HL-60 (cell line): ENCODE measurements around the gene DOCK2.

Experiments used
- DNase-seq, 2 experiments: peaks; one replicate each; pipeline ENCODE4 v3.0.0-alpha.2; 2010 to 2020; ENCODE audit warnings: low read depth in 1 of 2, low spot score in 1 of 2
- H3K27ac ChIP-seq: fragments of 250-450 bp; sonication (Bioruptor Pico); replicated peaks from 2 replicates; pipeline ENCODE4 v1.5.1; 2020; ENCODE audit warnings: mild to moderate bottlenecking, moderate library complexity
- H3K27me3 ChIP-seq: fragments of 250-450 bp; sonication (Bioruptor Pico); 2 replicates; pipeline ENCODE4 v1.5.1; 2021; ENCODE audit warnings: mild to moderate bottlenecking, moderate library complexity; ENCODE audit not compliant: insufficient read depth, poor library complexity, severe bottlenecking
- H3K4me3 ChIP-seq: replicated peaks from 2 replicates; pipeline ENCODE4 v1.5.1; 2011; ENCODE audit warnings: mild to moderate bottlenecking, control low read depth, low read length; ENCODE audit not compliant: insufficient read depth
- GABPA ChIP-seq: IDR thresholded peaks from 2 replicates; pipeline ENCODE4 v1.6.1; 2012; ENCODE audit warnings: low read depth
- POLR2AphosphoS5 ChIP-seq: IDR thresholded peaks from 2 replicates; pipeline ENCODE4 v1.6.1; 2012; ENCODE audit warnings: low read depth
- SPI1 ChIP-seq: IDR thresholded peaks from 2 replicates; pipeline ENCODE4 v1.6.1; 2012; ENCODE audit warnings: low read depth, mild to moderate bottlenecking, borderline replicate concordance
- TF ChIP-seq, protein P1 (sequence below): IDR thresholded peaks from one replicate; pipeline ENCODE4 v1.5.1; 2011; ENCODE audit warnings: low read length, control low read depth, inconsistent platforms; ENCODE audit not compliant: insufficient read depth
- TF ChIP-seq, protein P2 (sequence below): IDR thresholded peaks from 2 replicates; pipeline ENCODE4 v1.6.1; 2012; ENCODE audit warnings: low read depth; ENCODE audit not compliant: insufficient replicate concordance

Gene DOCK2

DNA sequence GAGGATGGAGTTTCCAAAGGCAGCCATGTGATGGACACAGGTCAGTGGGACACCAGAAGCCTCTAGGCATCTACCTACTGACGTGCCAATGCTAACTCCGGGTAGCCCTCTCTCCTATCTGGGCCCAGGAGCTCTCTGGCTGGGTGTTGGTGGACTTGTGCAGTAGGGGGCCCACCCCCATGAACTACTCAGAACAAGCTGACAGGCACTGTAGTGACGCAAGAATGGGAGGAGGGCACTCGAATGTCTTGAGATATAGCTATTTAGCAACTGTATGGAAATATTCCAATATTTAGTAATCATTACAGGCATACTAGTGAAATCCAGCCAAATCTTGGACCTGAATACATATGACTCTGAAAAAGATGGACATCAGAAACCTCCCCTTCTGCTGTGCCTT lies 5.7 kb upstream of the DOCK2 start:
- H3K27ac ChIP-seq: no peak overlapping the region
- TF ChIP-seq SPI1 (no peak), GABPA (no peak), POLR2AphosphoS5 (no peak)
- TF ChIP-seq, protein P1, sequence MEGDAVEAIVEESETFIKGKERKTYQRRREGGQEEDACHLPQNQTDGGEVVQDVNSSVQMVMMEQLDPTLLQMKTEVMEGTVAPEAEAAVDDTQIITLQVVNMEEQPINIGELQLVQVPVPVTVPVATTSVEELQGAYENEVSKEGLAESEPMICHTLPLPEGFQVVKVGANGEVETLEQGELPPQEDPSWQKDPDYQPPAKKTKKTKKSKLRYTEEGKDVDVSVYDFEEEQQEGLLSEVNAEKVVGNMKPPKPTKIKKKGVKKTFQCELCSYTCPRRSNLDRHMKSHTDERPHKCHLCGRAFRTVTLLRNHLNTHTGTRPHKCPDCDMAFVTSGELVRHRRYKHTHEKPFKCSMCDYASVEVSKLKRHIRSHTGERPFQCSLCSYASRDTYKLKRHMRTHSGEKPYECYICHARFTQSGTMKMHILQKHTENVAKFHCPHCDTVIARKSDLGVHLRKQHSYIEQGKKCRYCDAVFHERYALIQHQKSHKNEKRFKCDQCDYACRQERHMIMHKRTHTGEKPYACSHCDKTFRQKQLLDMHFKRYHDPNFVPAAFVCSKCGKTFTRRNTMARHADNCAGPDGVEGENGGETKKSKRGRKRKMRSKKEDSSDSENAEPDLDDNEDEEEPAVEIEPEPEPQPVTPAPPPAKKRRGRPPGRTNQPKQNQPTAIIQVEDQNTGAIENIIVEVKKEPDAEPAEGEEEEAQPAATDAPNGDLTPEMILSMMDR: no peak
- TF ChIP-seq, protein P2, sequence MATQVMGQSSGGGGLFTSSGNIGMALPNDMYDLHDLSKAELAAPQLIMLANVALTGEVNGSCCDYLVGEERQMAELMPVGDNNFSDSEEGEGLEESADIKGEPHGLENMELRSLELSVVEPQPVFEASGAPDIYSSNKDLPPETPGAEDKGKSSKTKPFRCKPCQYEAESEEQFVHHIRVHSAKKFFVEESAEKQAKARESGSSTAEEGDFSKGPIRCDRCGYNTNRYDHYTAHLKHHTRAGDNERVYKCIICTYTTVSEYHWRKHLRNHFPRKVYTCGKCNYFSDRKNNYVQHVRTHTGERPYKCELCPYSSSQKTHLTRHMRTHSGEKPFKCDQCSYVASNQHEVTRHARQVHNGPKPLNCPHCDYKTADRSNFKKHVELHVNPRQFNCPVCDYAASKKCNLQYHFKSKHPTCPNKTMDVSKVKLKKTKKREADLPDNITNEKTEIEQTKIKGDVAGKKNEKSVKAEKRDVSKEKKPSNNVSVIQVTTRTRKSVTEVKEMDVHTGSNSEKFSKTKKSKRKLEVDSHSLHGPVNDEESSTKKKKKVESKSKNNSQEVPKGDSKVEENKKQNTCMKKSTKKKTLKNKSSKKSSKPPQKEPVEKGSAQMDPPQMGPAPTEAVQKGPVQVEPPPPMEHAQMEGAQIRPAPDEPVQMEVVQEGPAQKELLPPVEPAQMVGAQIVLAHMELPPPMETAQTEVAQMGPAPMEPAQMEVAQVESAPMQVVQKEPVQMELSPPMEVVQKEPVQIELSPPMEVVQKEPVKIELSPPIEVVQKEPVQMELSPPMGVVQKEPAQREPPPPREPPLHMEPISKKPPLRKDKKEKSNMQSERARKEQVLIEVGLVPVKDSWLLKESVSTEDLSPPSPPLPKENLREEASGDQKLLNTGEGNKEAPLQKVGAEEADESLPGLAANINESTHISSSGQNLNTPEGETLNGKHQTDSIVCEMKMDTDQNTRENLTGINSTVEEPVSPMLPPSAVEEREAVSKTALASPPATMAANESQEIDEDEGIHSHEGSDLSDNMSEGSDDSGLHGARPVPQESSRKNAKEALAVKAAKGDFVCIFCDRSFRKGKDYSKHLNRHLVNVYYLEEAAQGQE: no peak
- H3K4me3 ChIP-seq: no peak overlapping the region
- H3K27me3 ChIP-seq: no peaks in the 10 kb centered on the region
- DNase-seq: no peak

DNA sequence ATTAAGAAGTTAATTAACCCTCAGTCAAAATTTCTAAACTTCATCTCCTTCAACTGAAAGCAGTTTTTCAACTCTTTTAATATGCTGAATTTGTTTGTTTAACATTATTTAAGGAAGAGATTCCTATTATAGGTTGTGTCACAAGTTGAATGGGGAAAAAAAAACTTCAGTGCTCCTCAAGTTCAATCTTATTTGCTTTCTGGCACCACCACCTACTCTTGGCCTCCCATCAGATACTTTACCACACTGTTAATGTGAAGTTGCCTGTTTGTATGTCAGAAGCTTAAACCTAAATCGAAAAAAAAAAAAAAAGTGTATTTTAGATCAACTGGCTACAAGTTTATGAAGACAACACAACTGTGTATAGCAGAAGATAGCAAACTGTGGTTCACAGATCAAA lies 4.1 kb upstream of the DOCK2 start:
- no peak overlapping the region for H3K4me3 ChIP-seq
- DNase-seq: no peak
- no peaks in the 10 kb centered on the region for H3K27me3 ChIP-seq
- TF ChIP-seq, protein P1: no peak
- TF ChIP-seq SPI1 (no peak), POLR2AphosphoS5 (no peak), GABPA (no peak)
- TF ChIP-seq, protein P2: no peak
- H3K27ac ChIP-seq: no peak overlapping the region

DNA sequence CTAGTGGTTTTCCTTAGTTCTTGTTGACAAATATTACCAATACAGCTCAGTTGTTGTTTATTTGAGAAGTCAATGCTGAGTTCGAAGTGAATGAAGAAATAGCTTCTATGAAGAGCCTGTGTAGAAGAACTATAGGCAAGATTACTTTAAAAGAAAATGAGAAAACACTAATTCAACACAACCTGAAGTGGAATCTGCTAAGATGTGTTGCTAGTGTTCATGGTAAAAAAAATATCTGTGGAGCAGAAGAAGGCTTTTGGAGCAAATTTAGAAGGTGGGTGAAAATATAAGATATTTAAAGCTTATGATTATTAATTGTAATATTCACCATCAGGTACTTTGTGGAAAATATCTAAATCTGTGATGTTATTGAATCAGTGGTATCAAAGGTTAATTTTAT lies 2.5 kb upstream of the DOCK2 start:
- Histone ChIP-seq H3K4me3 (no peak overlapping the region), H3K27ac (no peak overlapping the region), H3K27me3 (no peaks in the 10 kb centered on the region)
- DNase-seq: no peak
- TF ChIP-seq POLR2AphosphoS5: no peak
- TF ChIP-seq, protein P1: no peak
- TF ChIP-seq, protein P2: no peak
